ENCODE measurements around the gene PTP4A2.

PTP4A2 gene

GRCh38 chr1:31938184-31938975 lies at the start of gene PTP4A2:
Gene PTP4A2 (minus strand): TSS chr1:31938368. CDS start chr1:31919065, 19,303 bp downstream.
- peak; percentile 84 for DNase-seq

- no peak for DNase-seq
Measured at GRCh38 chr1:31987135-31987619, 49.0 kb upstream of the PTP4A2 start.

- peak; percentile 42 for DNase-seq
Measured at GRCh38 chr1:31985430-31985829, 47.3 kb upstream of the PTP4A2 start.

GRCh38 chr1:31984419-31985347 lies 46.5 kb upstream of the PTP4A2 start:
- DNase-seq: no peak

GRCh38 chr1:31981972-31982371 lies 43.8 kb upstream of the PTP4A2 start:
- DNase-seq: no peak

GRCh38 chr1:31981456-31981839 lies 43.3 kb upstream of the PTP4A2 start:
- no peak for DNase-seq

- DNase-seq: no peak
Measured at GRCh38 chr1:31980835-31981455, 42.8 kb upstream of the PTP4A2 start.

- DNase-seq: no peak
Measured at GRCh38 chr1:31978843-31979400, 40.8 kb upstream of the PTP4A2 start.

GRCh38 chr1:31977385-31978131 lies 39.4 kb upstream of the PTP4A2 start:
- DNase-seq: peak; percentile 18

GRCh38 chr1:31976401-31976800 lies 38.2 kb upstream of the PTP4A2 start:
- DNase-seq: no peak

- DNase-seq: no peak
Measured at GRCh38 chr1:31970873-31971272, 32.7 kb upstream of the PTP4A2 start.

GRCh38 chr1:31961536-31961935 lies 23.4 kb upstream of the PTP4A2 start:
- no peak for DNase-seq

- DNase-seq: no peak
Measured at GRCh38 chr1:31959521-31960340, 21.6 kb upstream of the PTP4A2 start.

GRCh38 chr1:31957701-31958674 lies 19.8 kb upstream of the PTP4A2 start:
- DNase-seq: no peak

GRCh38 chr1:31955917-31956736 lies 18.0 kb upstream of the PTP4A2 start:
- no peak for DNase-seq

GRCh38 chr1:31954607-31955283 lies 16.6 kb upstream of the PTP4A2 start:
- DNase-seq: no peak

- no peak for DNase-seq
Measured at GRCh38 chr1:31952825-31953220, 14.7 kb upstream of the PTP4A2 start.

- DNase-seq: no peak
Measured at GRCh38 chr1:31951276-31951675, 13.1 kb upstream of the PTP4A2 start.
